HG03469 (cell line): ENCODE results near the gene GTPBP3.

Source experiments
- ATAC-seq: cut with Tn5 transposase; IDR thresholded peaks from one replicate; pipeline ENCODE4 v1.9.1; 2021; ENCODE audit warnings: mild to moderate bottlenecking, moderate library complexity, moderate number of reproducible peaks; ENCODE audit not compliant: unreplicated experiment

The GTPBP3 gene

GRCh38 chr19:17327068-17327653, 10.2 kb upstream of the GTPBP3 start:
- ATAC-seq, result no peak

- no peak for ATAC-seq
Observed at GRCh38 chr19:17327654-17328516, 9.5 kb upstream of the GTPBP3 start.

GRCh38 chr19:17328517-17329365, 8.6 kb upstream of the GTPBP3 start:
- no peak for ATAC-seq

- no peak for ATAC-seq
Observed at GRCh38 chr19:17329366-17330261, 7.7 kb upstream of the GTPBP3 start.

GRCh38 chr19:17330262-17331044, 6.9 kb upstream of the GTPBP3 start:
- no peak for ATAC-seq

- no peak for ATAC-seq
Observed at GRCh38 chr19:17331045-17331558, 6.3 kb upstream of the GTPBP3 start.

GRCh38 chr19:17332360-17332676, 5.0 kb upstream of the GTPBP3 start:
- no peak for ATAC-seq

GRCh38 chr19:17332677-17333581, 4.4 kb upstream of the GTPBP3 start:
- no peak for ATAC-seq

GRCh38 chr19:17333611-17334413, 3.5 kb upstream of the GTPBP3 start:
- no peak for ATAC-seq

- no peak for ATAC-seq
Observed at GRCh38 chr19:17334414-17335409, 2.6 kb upstream of the GTPBP3 start, which contains the start of gene ANO8. TSS of gene ANO8 (minus strand) at chr19:17334855. CDS start at chr19:17334670, 185 bp downstream.

GRCh38 chr19:17335575-17335974, 1.8 kb upstream of the GTPBP3 start:
- no peak for ATAC-seq

- no peak for ATAC-seq
Observed at GRCh38 chr19:17337675-17338432, 501 bp downstream of the GTPBP3 start.

- ATAC-seq, result no peak
Observed at GRCh38 chr19:17338433-17339078, 1.2 kb downstream of the GTPBP3 start.

- no peak for ATAC-seq
Observed at GRCh38 chr19:17339088-17339741, 1.9 kb downstream of the GTPBP3 start.
